ENCODE results near the gene ANAPC15. TPM values are rescaled to one million over a fixed set of nuclear protein-coding genes. Genes with fewer than 3 reads are reported as not detected.

Gene ANAPC15
- total RNA-seq, 1 experiment from 2014 or later, result 42.7 TPM

DNA sequence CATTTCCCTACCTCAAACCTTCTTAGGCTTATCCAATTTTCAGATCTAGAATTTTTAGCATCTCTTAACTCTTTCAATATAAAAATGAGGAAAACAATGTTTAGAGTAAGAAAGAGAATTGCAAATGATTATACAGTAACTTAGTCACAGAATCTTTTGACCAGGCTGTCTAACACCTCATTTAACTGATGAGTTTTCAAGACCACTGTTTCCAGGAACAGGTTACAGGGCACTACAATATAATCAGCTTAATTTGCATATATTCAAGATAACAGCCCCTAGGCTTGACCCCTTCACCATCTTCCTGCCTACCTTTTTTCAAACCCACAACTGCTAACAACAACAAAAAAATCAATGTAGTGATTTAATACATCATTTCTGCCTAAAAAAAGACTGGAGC is 44.8 kb downstream of the ANAPC15 start:
- Histone ChIP-seq H3K9me3 (replicated peaks) (no peaks in the 10 kb centered on the region; the same call in 1 of the 2 replicates), H3K4me1 (peaks cover 22% of the 10 kb centered on the region), H3K4me3 (no peak overlapping the region), H3K27me3 (no peaks in the 10 kb centered on the region), H3K36me3 (peaks cover 13% of the 10 kb centered on the region), H3K27ac (no peak overlapping the region)
- no peak for DNase-seq

- Histone ChIP-seq H3K4me1 (peaks cover 18% of the 10 kb centered on the region), H3K27ac (no peak overlapping the region), H3K9me3 (replicated peaks) (no peaks in the 10 kb centered on the region; the same call in 1 of the 2 replicates), H3K27me3 (no peaks in the 10 kb centered on the region), H3K36me3 (peaks cover 17% of the 10 kb centered on the region), H3K4me3 (no peak overlapping the region)
- no peak for DNase-seq
Measured at GRCh38 chr11:72067266-72067665, 45.2 kb downstream of the ANAPC15 start.

- no peaks in the 10 kb centered on the region; the same call in 1 of the 2 replicates for H3K9me3 ChIP-seq (replicated peaks)
- H3K27me3 ChIP-seq, result no peaks in the 10 kb centered on the region
- DNase-seq, result no peak
- peaks cover 14% of the 10 kb centered on the region for H3K4me1 ChIP-seq
- peaks cover 17% of the 10 kb centered on the region for H3K36me3 ChIP-seq
- no peak overlapping the region for H3K27ac ChIP-seq
- no peak overlapping the region for H3K4me3 ChIP-seq
Measured at GRCh38 chr11:72066855-72067254, 45.6 kb downstream of the ANAPC15 start.

DNA sequence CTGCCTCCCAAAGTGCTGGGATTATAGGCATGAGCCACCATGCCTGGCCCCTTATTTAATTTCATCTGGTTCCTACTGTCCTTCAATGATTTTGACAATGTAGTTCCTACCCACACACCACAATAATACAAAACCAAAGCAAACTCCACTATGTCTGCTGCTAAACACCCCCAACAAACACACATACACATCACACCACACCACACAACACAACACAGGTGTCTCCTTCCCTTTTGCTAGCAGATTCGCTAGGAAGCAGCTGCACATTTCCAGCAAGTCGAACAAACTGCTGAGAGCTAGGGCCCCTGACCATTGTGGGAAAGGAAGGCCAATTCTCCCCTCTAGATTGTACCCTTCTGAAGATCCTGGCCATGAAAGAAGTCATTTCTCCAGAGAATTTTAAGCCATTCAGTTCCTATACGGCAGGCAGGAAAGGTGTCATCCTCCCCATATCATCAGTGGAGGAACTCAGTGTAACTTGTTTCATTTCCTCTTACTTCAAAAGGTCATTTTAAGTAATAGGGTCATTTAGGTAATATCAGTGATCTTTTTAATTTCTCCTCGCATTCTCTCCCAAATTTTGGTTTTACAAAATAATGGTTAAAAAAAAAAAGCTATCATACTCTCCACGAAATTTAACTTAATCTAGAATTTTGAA is 50.6 kb downstream of the ANAPC15 start:
- H3K4me1 ChIP-seq, result peaks cover 3% of the 10 kb centered on the region; the same call in 1 of the 2 replicates
- H3K27ac ChIP-seq, result no peak overlapping the region
- H3K4me3 ChIP-seq, result no peak overlapping the region
- H3K36me3 ChIP-seq, result peaks cover 22% of the 10 kb centered on the region
- DNase-seq, result no peak
- H3K9me3 ChIP-seq (replicated peaks), result no peaks in the 10 kb centered on the region
- no peaks in the 10 kb centered on the region for H3K27me3 ChIP-seq

Other genes starting within 250 kb of the ANAPC15 start
- not detected in 2 replicates for gene DEFB131B, start 234.2 kb downstream of the ANAPC15 start, total RNA-seq (2014; rRNA removed; shearing (Covaris generic))
- gene XNDC1N, start 184.1 kb downstream of the ANAPC15 start, total RNA-seq (2014; rRNA removed; shearing (Covaris generic)), result 6.5 and 10.2 TPM in 2 replicates
- 29.1 and 34.6 TPM in 2 replicates for gene RNF121, start 183.6 kb downstream of the ANAPC15 start, total RNA-seq (2014; rRNA removed; shearing (Covaris generic))
- gene IL18BP, start 113.8 kb downstream of the ANAPC15 start, total RNA-seq (2014; rRNA removed; shearing (Covaris generic)), result 3.6 and 5.5 TPM in 2 replicates
- gene NUMA1, start 32.2 kb downstream of the ANAPC15 start, total RNA-seq (2014; rRNA removed; shearing (Covaris generic)), result 154 and 162 TPM in 2 replicates
- 3.9 and 5.8 TPM in 2 replicates for gene LRRC51, start 31.8 kb downstream of the ANAPC15 start, total RNA-seq (2014; rRNA removed; shearing (Covaris generic))
- 53.4 and 54.3 TPM in 2 replicates for gene LAMTOR1, start 9.4 kb downstream of the ANAPC15 start, total RNA-seq (2014; rRNA removed; shearing (Covaris generic))
- gene TOMT, start 6.8 kb downstream of the ANAPC15 start, total RNA-seq (2014; rRNA removed; shearing (Covaris generic)), result not detected in 2 replicates
- not detected in 2 replicates for gene FOLR3, start 23.0 kb upstream of the ANAPC15 start, total RNA-seq (2014; rRNA removed; shearing (Covaris generic))
- 0.56 and 0.77 TPM in 2 replicates for gene FOLR1, start 79.4 kb upstream of the ANAPC15 start, total RNA-seq (2014; rRNA removed; shearing (Covaris generic))
- not detected in 2 replicates for gene FOLR2, start 104.1 kb upstream of the ANAPC15 start, total RNA-seq (2014; rRNA removed; shearing (Covaris generic))
- gene INPPL1, start 112.1 kb upstream of the ANAPC15 start, total RNA-seq (2014; rRNA removed; shearing (Covaris generic)), result 141 and 168 TPM in 2 replicates
- gene PHOX2A, start 131.5 kb upstream of the ANAPC15 start, total RNA-seq (2014; rRNA removed; shearing (Covaris generic)), result not detected in 2 replicates

Data from SJCRH30 (cell line).